ENCODE measurements around the gene NRG2. TPM values are rescaled to one million over a fixed set of nuclear protein-coding genes. Genes with fewer than 3 reads are reported as not detected.

Gene NRG2
- total and polyA plus RNA-seq, 8 donors, result 1.2 to 5.2 (median 3.0) TPM

- ATAC-seq (no peak), FAIRE-seq (no peak), DNase-seq (no peak)
- Histone ChIP-seq H3K27me3 (no peaks in the 10 kb centered on the region), H3K36me3 (no peaks in the 10 kb centered on the region), H3K4me3 (no peak overlapping the region), H3K4me1 (no peaks in the 10 kb centered on the region), H3K27ac (no peak overlapping the region), H3K9me3 (no peaks in the 10 kb centered on the region)
- intact Hi-C loops (cut with DNase I), result no loop called here
- no peak for TF ChIP-seq CTCF (IDR thresholded peaks at IDR 0.05)
Observed at GRCh38 chr5:139982975-139983240, 60.2 kb downstream of the NRG2 start.

GRCh38 chr5:139982157-139982974, 60.7 kb downstream of the NRG2 start:
- no peaks in the 10 kb centered on the region for H3K4me1 ChIP-seq
- DNase-seq (no peak), ATAC-seq (no peak), FAIRE-seq (no peak)
- no peak overlapping the region for H3K27ac ChIP-seq
- H3K27me3 ChIP-seq, result no peaks in the 10 kb centered on the region
- no peaks in the 10 kb centered on the region for H3K36me3 ChIP-seq
- no peak overlapping the region for H3K4me3 ChIP-seq
- H3K9me3 ChIP-seq, result no peaks in the 10 kb centered on the region
- intact Hi-C loops (cut with DNase I), result no loop called here
- WGBS, 2 donors, result 78 to 81% methylated on average over 15 of the region's 15 CpGs
- no peak for TF ChIP-seq CTCF (IDR thresholded peaks at IDR 0.05)

GRCh38 chr5:139980765-139981164, 62.3 kb downstream of the NRG2 start:
- intact Hi-C loops (cut with DNase I), result no loop called here
- 87 to 93% methylated on average over 3 of the region's 3 CpGs for WGBS, 2 donors
- no peak for TF ChIP-seq CTCF (IDR thresholded peaks at IDR 0.05)
- Histone ChIP-seq H3K27me3 (no peaks in the 10 kb centered on the region), H3K27ac (no peak overlapping the region), H3K9me3 (no peaks in the 10 kb centered on the region), H3K4me3 (no peak overlapping the region), H3K36me3 (no peaks in the 10 kb centered on the region), H3K4me1 (no peaks in the 10 kb centered on the region)
- ATAC-seq, result no peak
- no peak for FAIRE-seq
- DNase-seq, result no peak

GRCh38 chr5:139979943-139980342, 63.2 kb downstream of the NRG2 start:
- Histone ChIP-seq H3K9me3 (no peaks in the 10 kb centered on the region), H3K36me3 (no peaks in the 10 kb centered on the region), H3K4me1 (no peaks in the 10 kb centered on the region), H3K27me3 (no peaks in the 10 kb centered on the region), H3K4me3 (no peak overlapping the region), H3K27ac (no peak overlapping the region)
- WGBS, 2 donors, result 88 to 90% methylated on average over 2 of the region's 2 CpGs
- intact Hi-C loops (cut with DNase I), result no loop called here
- no peak for TF ChIP-seq CTCF (IDR thresholded peaks at IDR 0.05)
- FAIRE-seq (no peak), ATAC-seq (no peak), DNase-seq (no peak)

- WGBS, 2 donors, result 91 to 92% methylated on average over 3 of the region's 3 CpGs
- FAIRE-seq, result no peak
Observed at GRCh38 chr5:139979518-139979917, 63.6 kb downstream of the NRG2 start.

More at GRCh38 chr5:139979518-139979917, 63.6 kb downstream of the NRG2 start:
- ATAC-seq, result no peak
- Histone ChIP-seq H3K4me3 (no peak overlapping the region), H3K4me1 (no peaks in the 10 kb centered on the region), H3K36me3 (no peaks in the 10 kb centered on the region), H3K9me3 (no peaks in the 10 kb centered on the region), H3K27ac (no peak overlapping the region), H3K27me3 (no peaks in the 10 kb centered on the region)
- no peak for TF ChIP-seq CTCF (IDR thresholded peaks at IDR 0.05)
- DNase-seq, result no peak
- intact Hi-C loops (cut with DNase I), result no loop called here

Measured in pancreas (tissue), 10 donors.